K562 (cell line): ENCODE measurements around the gene CRACR2B. TPM values are rescaled to one million over a fixed set of nuclear protein-coding genes. Genes with fewer than 3 reads are reported as not detected.

Experiments used
- CCAR2 ChIP-seq: fragments of 200-400 bp; formaldehyde crosslinking; IDR thresholded peaks from 2 replicates; pipeline ENCODE4 v1.6.1; 2017; ENCODE audit warnings: mild to moderate bottlenecking, low read depth, low read length
- E2F4 ChIP-seq: sonication (generic); formaldehyde crosslinking; IDR thresholded peaks from 2 replicates; pipeline ENCODE4 v1.8.0; 2022; ENCODE audit warnings: mild to moderate bottlenecking, low read depth, missing genetic modification reagents
- FOXP1 ChIP-seq: sonication (generic); formaldehyde crosslinking; IDR thresholded peaks from 2 replicates; pipeline ENCODE4 v1.8.0; 2022; ENCODE audit warnings: mild to moderate bottlenecking, missing genetic modification reagents
- KDM5B ChIP-seq: fragments of 200-600 bp; sonication (generic); IDR thresholded peaks from 2 replicates; pipeline ENCODE4 v1.6.1; 2012; ENCODE audit warnings: low read depth, mild to moderate bottlenecking, moderate library complexity, low read length, control low read depth, inconsistent platforms; ENCODE audit not compliant: insufficient replicate concordance
- MXD1 ChIP-seq: fragments of 250-450 bp; sonication (Bioruptor Pico); IDR thresholded peaks from 2 replicates; pipeline ENCODE4 v1.8.0; 2021; ENCODE audit warnings: borderline replicate concordance, mild to moderate bottlenecking, moderate library complexity; ENCODE audit not compliant: poor library complexity, severe bottlenecking
- USF1 ChIP-seq: sonication (generic); formaldehyde crosslinking; IDR thresholded peaks from 2 replicates; pipeline ENCODE4 v1.9.0; 2022; ENCODE audit warnings: mild to moderate bottlenecking, missing genetic modification reagents
- ZBTB2 ChIP-seq: fragments of 450-650 bp; IDR thresholded peaks from 2 replicates; pipeline ENCODE4 v1.6.1; 2016; ENCODE audit warnings: antibody characterized with exemption
- ZBTB40 ChIP-seq, 2 experiments: fragments of 450-650 bp in 1 of 2; sonication (generic) in 1 of 2; formaldehyde crosslinking in 1 of 2; IDR thresholded peaks; 2 replicates each; pipeline versions ENCODE4 v1.7.1 to v1.9.0; 2016 to 2022; ENCODE audit warnings: inconsistent platforms in 1 of 2, mild to moderate bottlenecking in 1 of 2, missing genetic modification reagents in 1 of 2
- ZFX ChIP-seq: sonication (generic); formaldehyde crosslinking; IDR thresholded peaks from 2 replicates; pipeline ENCODE4 v1.8.0; 2022; ENCODE audit warnings: mild to moderate bottlenecking, missing genetic modification reagents, moderate library complexity
- polyA plus RNA-seq, 8 experiments: library from polyadenylated mRNA; depleted of rRNA in 4 of 8; stranded (reverse) in 5 of 8; unstranded in 3 of 8; fragments of >200 nt; fragmentation: Nextera tagmentation in 2 of 8; fragmentation: Illumina TruSeq in 1 of 8; extraction: Ambion mirVana in 2 of 8; extraction: Trizol in 1 of 8; gene quantifications; 2 replicates each; pipeline versions ENCODE4 v1.2.1 to v1.2.3, GENCODE V29; 2011 to 2014; ENCODE audit warnings: inconsistent platforms in 1 of 8, missing spikeins in 1 of 8
- total RNA-seq, 7 experiments: library from RNA; depleted of rRNA in 6 of 7; stranded (reverse); fragments of >200 nt in 6 of 7; fragmentation: Illumina TruSeq in 2 of 7; extraction: Trizol in 2 of 7; gene quantifications; 2 replicates each; pipeline versions ENCODE4 v1.2.1 to v1.2.3, GENCODE V29; 2011 to 2021; ENCODE audit warnings: low replicate concordance in 1 of 7

The CRACR2B gene
- total and polyA plus RNA-seq, 9 of the 15 experiments (the other 6 are each of a cell fraction or from before 2014, with no cell fraction given), result 0.10 to 51.0 (median 6.0) TPM

- TF ChIP-seq KDM5B (peak; percentile 56), ZFX (CRISPR knock-in tag) (peak; percentile 70), FOXP1 (CRISPR knock-in tag) (peak; percentile 79; the same call in 1 of the 2 replicates), ZBTB40 (IDR thresholded peaks at IDR 0.05) (peak; percentile 22; the same call in 1 of the 2 replicates), ZBTB40 (CRISPR knock-in tag; IDR thresholded peaks at IDR 0.05) (peak; percentile 8; the same call in 1 of the 2 replicates), E2F4 (CRISPR knock-in tag) (0 out of 2 replicates have a peak, but pooled peaks have one; percentile 11), MXD1 (CRISPR knock-in tag) (peak; percentile 44), CCAR2 (no peak), USF1 (CRISPR knock-in tag) (peak; percentile 63), ZBTB2 (0 out of 2 replicates have a peak, but pooled peaks have one; percentile 33)
Observed at GRCh38 chr11:797296-798092, 30.2 kb upstream of the CRACR2B start (continued).
